Naive thymus-derived CD8-positive, alpha-beta T cell (primary cell): ENCODE measurements around the gene CSMD2. TPM values are rescaled to one million over a fixed set of nuclear protein-coding genes. Genes with fewer than 3 reads are reported as not detected.

Experiments
- ATAC-seq, 2 donors: fragments of 150-1000 bp; cut with Tn5 transposase in 1 of 2; sonication (Bioruptor Pico), chemical (Tn5 transposase) in 1 of 2; 1 replicate in 1 of 2; 2 replicates in 1 of 2; pipeline ENCODE4 v1.10.0; 2021; ENCODE audit warnings: mild to moderate bottlenecking in 2 of 2, moderate library complexity in 2 of 2
- POLR2A ChIA-PET: fragments of 350-600 bp; sonication (Branson Sonifier 250); formaldehyde crosslinking; loops from one replicate; lab custom pipeline; 2021; ENCODE audit warnings: antibody characterized with exemption; lab: Charles Lee
- DNase-seq, 10 donors: peaks; one replicate each; pipeline versions ENCODE4 v3.0.0 to v3.0.0-alpha.2; 2020 to 2022
- H3K27ac Mint-ChIP-seq, 10 donors: one replicate each; pipeline ENCODE4 v1.8.0; 2020 to 2022; ENCODE audit warnings: mild to moderate bottlenecking in 10 of 10, mixed read lengths in 10 of 10, moderate library complexity in 4 of 10, inconsistent platforms in 1 of 10
- H3K27me3 Mint-ChIP-seq, 5 donors: one replicate each; pipeline ENCODE4 v1.8.0; 2021 to 2022; ENCODE audit warnings: mixed read lengths in 5 of 5
- H3K36me3 Mint-ChIP-seq, 3 donors: one replicate each; pipeline ENCODE4 v1.8.0; 2020 to 2022; ENCODE audit warnings: mixed read lengths in 3 of 3, mild to moderate bottlenecking in 2 of 3, inconsistent platforms in 1 of 3
- H3K4me1 Mint-ChIP-seq, 4 donors: one replicate each; pipeline ENCODE4 v1.8.0; 2021 to 2022; ENCODE audit warnings: mixed read lengths in 4 of 4
- H3K4me3 Mint-ChIP-seq, 10 donors: one replicate each; pipeline ENCODE4 v1.8.0; 2020 to 2022; ENCODE audit warnings: mild to moderate bottlenecking in 10 of 10, mixed read lengths in 10 of 10, moderate library complexity in 6 of 10, inconsistent platforms in 1 of 10
- H3K9me3 Mint-ChIP-seq, 9 donors: one replicate each; pipeline ENCODE4 v1.8.0; 2020 to 2022; ENCODE audit warnings: mixed read lengths in 9 of 9, mild to moderate bottlenecking in 3 of 9, inconsistent platforms in 1 of 9, moderate library complexity in 1 of 9
- polyA plus RNA-seq, 3 donors: library from polyadenylated mRNA; unstranded; fragments of 300-500 nt; fragmentation: Illumina TruSeq; gene quantifications; one replicate each; pipeline ENCODE4 v1.2.3, GENCODE V29; 2021
- total RNA-seq, 8 experiments: library from RNA in 2 of 8; stranded (reverse) in 2 of 8; gene quantifications; one replicate each; pipeline ENCODE4 v1.2.3 and lab custom pipeline; 2021 to 2026

CSMD2 gene
- total and polyA plus RNA-seq, 5 experiments from 2014 or later, result not detected

- ATAC-seq (no peak), DNase-seq (no peak)
- Mint-ChIP-seq H3K9me3 (no peaks in the 10 kb centered on the region), H3K4me1 (no peaks in the 10 kb centered on the region), H3K36me3 (no peaks in the 10 kb centered on the region), H3K27ac (no peak overlapping the region), H3K4me3 (no peak overlapping the region), H3K27me3 (peaks cover 12 to 42% (median 17%) of the 10 kb centered on the region in 5 donors)
- POLR2A ChIA-PET, result no interaction called here
Measured at GRCh38 chr1:33876970-33877650, 287.9 kb downstream of the CSMD2 start.

DNA sequence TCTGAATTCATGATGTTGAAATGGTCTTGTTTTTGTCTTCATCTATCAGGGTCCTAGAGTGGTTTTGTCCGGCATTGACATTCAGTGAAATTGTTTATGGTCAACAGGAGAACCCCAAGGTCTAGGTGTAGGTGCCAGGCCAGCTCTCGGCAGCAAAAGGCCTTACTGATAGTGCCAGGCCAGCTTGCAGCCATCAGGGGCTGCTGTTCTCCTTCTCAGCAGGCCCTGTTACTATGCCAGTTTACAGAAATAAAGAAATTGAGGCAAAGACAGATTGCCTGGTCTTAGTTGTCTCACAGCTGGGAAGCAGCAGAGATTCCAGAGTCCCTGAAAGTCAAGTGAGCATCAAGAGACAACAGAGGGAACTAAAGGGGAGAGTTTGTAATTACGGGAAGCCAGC lies 289.2 kb downstream of the CSMD2 start:
- POLR2A ChIA-PET, result no interaction called here
- H3K9me3 Mint-ChIP-seq, result no peaks in the 10 kb centered on the region
- ATAC-seq (no peak), DNase-seq (no peak)
- H3K4me1 Mint-ChIP-seq, result no peaks in the 10 kb centered on the region
- no peak overlapping the region for H3K4me3 Mint-ChIP-seq
- H3K27ac Mint-ChIP-seq, result no peak overlapping the region
- peaks cover 10 to 35% (median 13%) of the 10 kb centered on the region in 5 donors for H3K27me3 Mint-ChIP-seq
- no peaks in the 10 kb centered on the region for H3K36me3 Mint-ChIP-seq

- POLR2A ChIA-PET, result no interaction called here
- DNase-seq, result no peak
- Mint-ChIP-seq H3K9me3 (no peaks in the 10 kb centered on the region), H3K4me3 (no peak overlapping the region), H3K36me3 (no peaks in the 10 kb centered on the region), H3K4me1 (no peaks in the 10 kb centered on the region), H3K27me3 (peaks cover 10 to 34% (median 13%) of the 10 kb centered on the region in 5 donors), H3K27ac (no peak overlapping the region)
- no peak for ATAC-seq
Measured at GRCh38 chr1:33874636-33875035, 290.4 kb downstream of the CSMD2 start.

GRCh38 chr1:33872683-33873082 lies 292.3 kb downstream of the CSMD2 start:
- POLR2A ChIA-PET, result no interaction called here

DNA sequence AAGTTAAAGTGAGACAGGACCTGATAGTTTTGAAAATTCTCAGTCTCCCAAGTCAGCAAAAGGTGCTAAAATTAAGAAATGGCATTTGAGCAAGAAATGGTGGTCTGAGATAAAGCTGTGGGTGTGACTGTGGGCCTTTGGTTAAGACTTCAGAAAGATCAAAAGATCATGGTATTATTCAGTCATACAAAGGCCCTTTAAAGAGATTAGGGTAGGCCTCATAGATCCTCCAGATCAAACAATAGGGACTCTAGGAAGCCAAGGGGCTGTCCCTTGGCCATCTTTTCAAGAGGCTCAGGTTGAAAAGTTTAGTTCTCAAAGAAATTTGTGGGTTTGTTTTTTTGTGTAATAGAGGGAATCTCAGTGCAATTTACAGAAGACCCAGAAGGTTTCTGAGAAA lies 292.8 kb downstream of the CSMD2 start:
- H3K9me3 Mint-ChIP-seq, result no peaks in the 10 kb centered on the region
- H3K36me3 Mint-ChIP-seq, result no peaks in the 10 kb centered on the region
- H3K4me3 Mint-ChIP-seq, result no peak overlapping the region
- no peaks in the 10 kb centered on the region for H3K4me1 Mint-ChIP-seq
- H3K27me3 Mint-ChIP-seq, result peaks cover 7 to 32% (median 14%) of the 10 kb centered on the region in 5 donors
- no peak overlapping the region for H3K27ac Mint-ChIP-seq
- DNase-seq (no peak), ATAC-seq (no peak)
- POLR2A ChIA-PET, result no interaction called here

More at GRCh38 chr1:33872683-33873082, 292.3 kb downstream of the CSMD2 start:
- Mint-ChIP-seq H3K9me3 (no peaks in the 10 kb centered on the region), H3K27ac (no peak overlapping the region), H3K36me3 (no peaks in the 10 kb centered on the region), H3K4me3 (no peak overlapping the region), H3K4me1 (no peaks in the 10 kb centered on the region), H3K27me3 (peaks cover 7 to 33% (median 14%) of the 10 kb centered on the region in 5 donors)
- no peak for ATAC-seq
- DNase-seq, result no peak

DNA sequence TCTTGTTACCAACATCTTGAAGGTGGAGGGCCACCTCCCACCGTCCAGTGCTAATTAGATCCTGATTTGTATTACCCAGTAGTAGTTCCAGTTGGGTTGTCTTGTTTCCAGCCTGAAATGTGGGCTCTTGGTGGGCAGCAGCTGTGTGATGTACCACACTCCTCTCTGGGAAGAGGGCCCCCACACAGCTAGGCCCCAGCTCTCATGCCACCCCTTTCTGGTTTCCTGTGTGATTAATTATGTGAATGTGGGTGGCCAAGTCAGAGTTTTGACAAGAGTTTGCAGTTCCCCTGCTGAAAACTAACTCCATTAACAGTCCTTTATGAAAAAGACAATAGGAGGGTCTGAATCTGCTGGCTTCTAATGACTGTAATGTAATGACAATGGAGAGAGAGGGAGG lies 297.3 kb downstream of the CSMD2 start:
- POLR2A ChIA-PET, result no interaction called here
- no peak overlapping the region for H3K4me3 Mint-ChIP-seq

GRCh38 chr1:33866281-33866680 lies 298.7 kb downstream of the CSMD2 start:
- Mint-ChIP-seq H3K27ac (no peak overlapping the region), H3K9me3 (no peaks in the 10 kb centered on the region), H3K4me3 (no peak overlapping the region), H3K4me1 (no peaks in the 10 kb centered on the region), H3K27me3 (peaks cover 10 to 52% (median 20%) of the 10 kb centered on the region in 5 donors), H3K36me3 (peaks cover 0 to 2% (median 0%) of the 10 kb centered on the region in 3 donors)
- POLR2A ChIA-PET, result no interaction called here
- DNase-seq, result no peak
- no peak for ATAC-seq

More for the DNA sequence above, 297.3 kb downstream of the CSMD2 start:
- peaks cover 10 to 42% (median 20%) of the 10 kb centered on the region in 5 donors for H3K27me3 Mint-ChIP-seq
- no peak overlapping the region for H3K27ac Mint-ChIP-seq
- no peaks in the 10 kb centered on the region for H3K9me3 Mint-ChIP-seq
- no peak for ATAC-seq
- no peak for DNase-seq
- peaks cover 0 to 2% (median 0%) of the 10 kb centered on the region in 3 donors for H3K36me3 Mint-ChIP-seq
- H3K4me1 Mint-ChIP-seq, result no peaks in the 10 kb centered on the region

DNA sequence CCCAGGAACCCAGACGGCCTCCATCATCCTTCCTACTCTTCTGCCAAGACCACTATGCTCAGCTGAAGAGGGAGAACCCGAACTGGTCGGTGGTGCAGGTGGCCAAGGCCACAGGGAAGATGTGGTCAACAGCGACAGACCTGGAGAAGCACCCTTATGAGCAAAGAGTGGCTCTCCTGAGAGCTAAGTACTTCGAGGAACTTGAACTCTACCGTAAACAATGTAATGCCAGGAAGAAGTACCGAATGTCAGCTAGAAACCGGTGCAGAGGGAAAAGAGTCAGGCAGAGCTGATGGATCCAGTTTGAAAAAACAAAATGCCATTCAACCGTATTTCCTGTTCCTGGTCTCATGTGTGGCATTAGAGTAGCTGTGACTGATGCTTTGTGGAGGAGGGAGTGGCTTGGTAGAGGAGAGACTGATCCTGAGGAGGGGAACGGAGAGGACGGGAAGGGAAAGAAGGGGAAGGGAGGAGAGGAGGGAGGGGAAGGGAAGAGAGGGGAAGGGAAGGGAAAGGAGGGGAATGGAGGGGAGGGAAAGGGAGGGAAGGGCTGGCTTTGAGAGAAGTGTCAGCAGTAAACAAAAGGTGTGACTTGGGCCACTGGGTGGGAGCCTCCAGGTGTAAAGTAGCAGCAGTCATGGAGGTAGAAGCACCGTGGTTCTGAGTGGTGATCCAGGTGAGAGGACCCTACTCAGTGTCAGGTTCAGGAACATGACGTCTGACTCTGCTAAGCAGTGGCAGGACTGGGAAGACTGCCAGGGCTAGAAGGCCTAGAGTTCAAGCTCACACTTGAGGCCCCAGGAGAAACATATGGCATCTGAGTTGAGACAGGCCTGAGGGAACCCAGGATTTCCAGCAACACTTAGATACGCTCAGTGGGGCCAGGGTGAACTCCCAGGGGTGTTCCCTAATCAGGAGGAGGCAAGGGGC lies 300.3 kb downstream of the CSMD2 start:
- Mint-ChIP-seq H3K36me3 (peaks cover 0 to 2% (median 0%) of the 10 kb centered on the region in 3 donors), H3K27me3 (peaks cover 12 to 51% (median 20%) of the 10 kb centered on the region in 5 donors), H3K4me3 (no peak overlapping the region), H3K27ac (no peak overlapping the region), H3K4me1 (no peaks in the 10 kb centered on the region), H3K9me3 (no peaks in the 10 kb centered on the region)
- no peak for ATAC-seq
- POLR2A ChIA-PET, result no interaction called here
- no peak for DNase-seq

DNA sequence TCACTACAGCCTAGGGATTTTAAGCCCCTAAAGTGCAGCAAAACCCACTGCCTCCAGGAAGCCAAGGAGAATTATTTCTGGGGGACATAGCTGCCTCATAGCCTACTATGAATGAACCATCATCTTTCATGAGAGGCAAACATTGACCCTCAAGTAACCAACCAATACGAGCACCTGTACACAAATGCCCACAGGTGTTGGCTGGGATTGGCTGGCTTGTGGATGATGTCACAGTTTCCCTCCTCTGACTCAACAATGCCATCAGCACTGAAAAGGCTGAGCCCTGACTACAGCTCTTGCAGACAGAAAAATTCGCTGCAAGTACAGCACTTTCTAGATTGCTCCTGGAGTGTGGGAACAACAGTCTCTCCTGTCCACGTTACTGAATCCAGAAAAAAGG lies 301.3 kb downstream of the CSMD2 start, which contains the start of gene HMGB4:
Gene HMGB4, plus strand, starts transcription at position 301 of the 400 bp plus-strand sequence. CDS start 113 bp downstream, outside the sequence.
- Mint-ChIP-seq H3K27me3 (peaks cover 10 to 51% (median 20%) of the 10 kb centered on the region in 5 donors), H3K9me3 (no peaks in the 10 kb centered on the region), H3K36me3 (peaks cover 0 to 2% (median 0%) of the 10 kb centered on the region in 3 donors), H3K4me1 (no peaks in the 10 kb centered on the region), H3K4me3 (no peak within 1 kb of the TSS), H3K27ac (no peak within 1 kb of the TSS)
- DNase-seq, result no peak
- POLR2A ChIA-PET, result no interaction called here
- no peak for ATAC-seq

DNA sequence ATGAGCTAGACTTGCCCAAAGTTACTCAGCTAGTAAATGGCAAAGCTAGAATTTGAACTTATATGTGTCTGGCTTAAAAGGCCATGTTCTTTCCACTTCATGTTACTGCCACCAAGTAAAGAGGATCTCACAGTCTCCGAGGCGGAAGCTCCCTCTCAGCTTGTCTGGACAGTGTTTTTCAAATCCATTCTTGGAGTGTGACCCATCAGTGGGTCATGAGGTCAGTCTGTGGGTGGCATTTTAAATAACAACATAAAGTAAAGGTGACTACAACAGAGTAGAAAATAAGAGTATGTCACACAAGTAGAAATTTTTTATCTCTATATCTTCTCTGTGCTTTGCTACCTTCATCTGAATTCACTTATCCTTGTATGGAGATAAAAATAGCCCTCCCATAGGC lies 304.4 kb downstream of the CSMD2 start:
- no peak for ATAC-seq

DNA sequence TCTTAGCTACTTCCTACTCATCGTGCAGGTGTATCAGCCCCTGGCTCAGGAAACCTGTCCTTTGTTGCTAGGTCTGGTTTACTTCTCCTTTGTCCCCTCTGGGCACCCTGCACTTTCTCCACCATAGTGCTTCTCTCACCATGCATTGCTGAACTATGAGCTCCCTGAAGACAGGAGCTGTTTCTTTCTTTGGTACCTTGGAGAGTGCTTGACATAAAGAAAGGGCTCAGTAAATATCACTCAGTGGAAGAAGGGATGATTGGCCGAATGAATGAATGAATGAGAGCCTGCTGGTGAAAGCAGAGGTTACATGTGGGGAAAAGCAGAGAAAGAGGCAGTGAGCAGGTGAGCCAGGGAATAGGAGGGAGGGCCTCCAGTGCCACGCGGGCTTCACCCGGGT lies 310.9 kb downstream of the CSMD2 start:
- Mint-ChIP-seq H3K27me3 (peaks cover 0 to 36% (median 18%) of the 10 kb centered on the region in 5 donors), H3K9me3 (peaks cover 0 to 3% (median 0%) of the 10 kb centered on the region in 9 donors), H3K4me3 (no peak overlapping the region), H3K36me3 (no peaks in the 10 kb centered on the region), H3K4me1 (no peaks in the 10 kb centered on the region), H3K27ac (no peak overlapping the region)
- ATAC-seq (no peak), DNase-seq (no peak)
- POLR2A ChIA-PET, result no interaction called here

More for the DNA sequence above, 304.4 kb downstream of the CSMD2 start:
- Mint-ChIP-seq H3K9me3 (no peaks in the 10 kb centered on the region), H3K4me1 (no peaks in the 10 kb centered on the region), H3K4me3 (no peak overlapping the region), H3K36me3 (peaks cover 0 to 2% (median 0%) of the 10 kb centered on the region in 3 donors), H3K27me3 (peaks cover 8 to 49% (median 24%) of the 10 kb centered on the region in 5 donors), H3K27ac (no peak overlapping the region)
- POLR2A ChIA-PET, result no interaction called here
- DNase-seq, result no peak

- no peak overlapping the region for H3K27ac Mint-ChIP-seq
- no peaks in the 10 kb centered on the region for H3K4me1 Mint-ChIP-seq
- no peak for ATAC-seq
- POLR2A ChIA-PET, result no interaction called here
- no peak overlapping the region for H3K4me3 Mint-ChIP-seq
- H3K36me3 Mint-ChIP-seq, result no peaks in the 10 kb centered on the region
- DNase-seq, result no peak
- peaks cover 0 to 3% (median 0%) of the 10 kb centered on the region in 9 donors for H3K9me3 Mint-ChIP-seq
- H3K27me3 Mint-ChIP-seq, result peaks cover 0 to 42% (median 18%) of the 10 kb centered on the region in 5 donors
Measured at GRCh38 chr1:33853431-33853830, 311.6 kb downstream of the CSMD2 start.

DNA sequence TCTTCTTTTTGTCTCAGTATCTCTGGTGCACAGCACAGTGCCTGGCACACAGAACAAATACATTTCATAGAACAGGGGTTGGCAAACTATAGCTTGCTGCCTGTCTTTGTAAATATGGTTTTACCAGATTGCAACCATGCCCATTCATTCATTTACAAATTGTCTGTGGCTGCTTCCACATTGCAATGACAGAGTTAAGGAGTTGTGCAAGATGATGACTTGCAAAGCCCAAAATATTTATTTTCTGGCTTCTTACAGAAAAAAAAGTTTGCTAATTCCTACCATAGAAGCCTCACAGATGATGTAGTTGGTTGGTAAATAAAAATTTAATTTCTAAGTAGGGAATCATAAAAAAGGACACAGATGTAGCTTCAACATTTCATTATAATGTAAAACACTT lies 312.3 kb downstream of the CSMD2 start:
- no peaks in the 10 kb centered on the region for H3K36me3 Mint-ChIP-seq
- peaks cover 0 to 42% (median 18%) of the 10 kb centered on the region in 5 donors for H3K27me3 Mint-ChIP-seq
- H3K4me1 Mint-ChIP-seq, result no peaks in the 10 kb centered on the region
- H3K27ac Mint-ChIP-seq, result no peak overlapping the region
- H3K4me3 Mint-ChIP-seq, result no peak overlapping the region
- ATAC-seq (no peak), DNase-seq (no peak)
- H3K9me3 Mint-ChIP-seq, result peaks cover 0 to 3% (median 0%) of the 10 kb centered on the region in 9 donors
- POLR2A ChIA-PET, result interaction anchor here (0.6 kb wide), 1 partner anchor 619 kb away, joined by 3 read pairs; no protein-coding TSS in a partner anchor
